K562 (cell line): ENCODE data around the gene TTYH2. TPM values are rescaled to one million over a fixed set of nuclear protein-coding genes. Genes with fewer than 3 reads are reported as not detected.
A peak's percentile ranks its signal among the peaks of the same experiment; 100 is the strongest.

Source experiments
- ATAC-seq: fragments of 200-7000 bp; cut with Tn5 transposase; 3 replicates; pipeline ENCODE4 v1.9.1; 2020; ENCODE audit warnings: moderate library complexity
- BruUV-seq: library from RNA; stranded (reverse); fragments of 400-500 nt; replicated peaks from 2 replicates; lab custom pipeline; 2021; lab: Mats Ljungman, UMichigan
- CTCF ChIA-PET: fragments of 300-600 bp; formaldehyde crosslinking; extraction: SDS; loops from one replicate; lab custom pipeline; 2021; ENCODE audit warnings: low intra/inter-chr PET ratio; lab: Yijun Ruan, JAX
- POLR2A ChIA-PET: fragments of 300-600, 350-650 bp; sonication (Branson Sonifier 250); formaldehyde crosslinking; extraction: SDS; loops from one replicate; lab custom pipeline; 2021; ENCODE audit warnings: antibody characterized with exemption, inconsistent platforms; lab: Yijun Ruan, JAX
- DNase-seq, 4 experiments: peaks; one replicate each; pipeline versions ENCODE4 v3.0.0 to v3.0.0-alpha.2; 2011 to 2018; ENCODE audit warnings: low spot score in 3 of 4, mixed read lengths in 3 of 4; ENCODE audit errors: extremely low read depth in 1 of 4
- FAIRE-seq: peaks from 2 replicates; lab custom pipeline; 2011; peaks lifted over from hg19 to GRCh38; lab: Jason Lieb, UNC
- H2AFZ ChIP-seq: 2 replicates; pipeline ENCODE4 v1.6.0; 2011; ENCODE audit warnings: low read depth, low read length, control low read depth, inconsistent platforms
- H3K27ac ChIP-seq: fragments of 200-600 bp; 3 replicates; pipeline ENCODE4 v1.8.0; 2011; ENCODE audit warnings: low read depth, mild to moderate bottlenecking, control low read depth, inconsistent platforms, low read length, moderate library complexity, mixed read lengths; ENCODE audit errors: extremely low read depth
- H3K27me3 ChIP-seq, 2 experiments: fragments of 300-600 bp in 1 of 2; 2 replicates in 1 of 2; 3 replicates in 1 of 2; pipeline versions ENCODE4 v1.6.0 to v1.8.0; 2011; ENCODE audit warnings: inconsistent platforms in 2 of 2, low read length in 2 of 2, mild to moderate bottlenecking in 1 of 2, mixed read lengths in 1 of 2, moderate library complexity in 1 of 2; ENCODE audit not compliant: control insufficient read depth in 2 of 2, insufficient read depth in 2 of 2
- H3K36me3 ChIP-seq: fragments of 300-600 bp; 3 replicates; pipeline ENCODE4 v1.8.0; 2011; ENCODE audit warnings: mild to moderate bottlenecking, low read length, inconsistent platforms; ENCODE audit not compliant: control insufficient read depth, insufficient read depth
- H3K4me1 ChIP-seq, 2 experiments: fragments of 200-600 bp in 1 of 2; replicated peaks in 1 of 2; 2 replicates in 1 of 2; 3 replicates in 1 of 2; pipeline versions ENCODE4 v1.5.1 to v1.8.0; 2011; ENCODE audit warnings: inconsistent platforms in 2 of 2, low read length in 2 of 2, mild to moderate bottlenecking in 1 of 2, mixed read lengths in 1 of 2, moderate library complexity in 1 of 2; ENCODE audit not compliant: control insufficient read depth in 2 of 2, insufficient read depth in 2 of 2
- H3K4me2 ChIP-seq: 2 replicates; pipeline ENCODE4 v1.6.1; 2011; ENCODE audit warnings: low read length, control low read depth, inconsistent platforms, mixed read lengths; ENCODE audit not compliant: insufficient read depth
- H3K4me3 ChIP-seq: fragments of 200-600 bp; sonication (generic), shearing (Covaris generic); 2 replicates; pipeline ENCODE4 v1.5.1; 2016; ENCODE audit warnings: control low read depth, inconsistent platforms
- H3K79me2 ChIP-seq: fragments of 200-600 bp; 3 replicates; pipeline ENCODE4 v1.8.0; 2011; ENCODE audit warnings: low read length, inconsistent platforms; ENCODE audit not compliant: control insufficient read depth, insufficient read depth
- H3K9ac ChIP-seq, 2 experiments: 2 replicates each; pipeline versions ENCODE4 v1.6.0 to v1.6.1; 2011; ENCODE audit warnings: low read depth in 2 of 2, low read length in 2 of 2, control low read depth in 1 of 2, inconsistent platforms in 1 of 2, mild to moderate bottlenecking in 1 of 2, mixed read lengths in 1 of 2; ENCODE audit not compliant: insufficient read depth in 1 of 2
- H3K9me1 ChIP-seq: one replicate; pipeline ENCODE4 v1.6.0; 2011; ENCODE audit warnings: inconsistent platforms, mild to moderate bottlenecking, low read length, moderate library complexity; ENCODE audit not compliant: control insufficient read depth, insufficient read depth
- H3K9me3 ChIP-seq: replicated peaks from 2 replicates; pipeline ENCODE4 v1.5.1; 2011; ENCODE audit warnings: low read depth, low read length, inconsistent platforms; ENCODE audit not compliant: control insufficient read depth, insufficient read depth
- H4K20me1 ChIP-seq: replicated peaks from 2 replicates; pipeline ENCODE4 v1.6.1; 2011; ENCODE audit warnings: low read length, inconsistent platforms, mixed read lengths; ENCODE audit not compliant: control insufficient read depth, insufficient read depth
- BHLHE40 ChIP-seq: IDR thresholded peaks from 2 replicates; pipeline ENCODE4 v1.6.1; 2011; ENCODE audit warnings: low read length, improper control_type of control experiment
- CXXC5 ChIP-seq: fragments of 250-450 bp; sonication (Bioruptor Pico); IDR thresholded peaks from 2 replicates; pipeline ENCODE4 v1.8.0; 2022; ENCODE audit warnings: inconsistent platforms, mild to moderate bottlenecking, moderate library complexity
- L3MBTL2 ChIP-seq: fragments of 450-650 bp; IDR thresholded peaks from 2 replicates; pipeline ENCODE4 v1.6.1; 2016; ENCODE audit warnings: mild to moderate bottlenecking, moderate library complexity
- NR2C2 ChIP-seq, 2 experiments: fragments of 200-800 bp in 1 of 2; sonication (Bioruptor generic) in 1 of 2; sonication (generic) in 1 of 2; formaldehyde crosslinking in 1 of 2; IDR thresholded peaks; 2 replicates each; pipeline versions ENCODE4 v1.6.1 to v1.8.0; 2016 to 2022; ENCODE audit warnings: mild to moderate bottlenecking in 1 of 2, missing compliant biosample characterization in 1 of 2, missing genetic modification characterization in 1 of 2, missing genetic modification reagents in 1 of 2
- NRF1 ChIP-seq, 2 experiments: fragments of 450-650 bp; IDR thresholded peaks in 1 of 2; conservative IDR thresholded peaks in 1 of 2; 2 replicates each; pipeline ENCODE4 v1.6.1; 2014; ENCODE audit warnings: mild to moderate bottlenecking in 2 of 2
- NUFIP1 ChIP-seq: fragments of 450-650 bp; IDR thresholded peaks from 2 replicates; pipeline ENCODE4 v1.6.1; 2018; ENCODE audit not compliant: partially characterized antibody
- POLR2G ChIP-seq: fragments of 200-400 bp; formaldehyde crosslinking; IDR thresholded peaks from 2 replicates; pipeline ENCODE4 v1.6.1; 2017; ENCODE audit warnings: low read depth, mild to moderate bottlenecking, antibody characterized with exemption, low read length, moderate library complexity
- SPI1 ChIP-seq: IDR thresholded peaks from 2 replicates; pipeline ENCODE4 v1.6.1; 2011; ENCODE audit warnings: low read depth, low read length, control low read depth, borderline replicate concordance
- TCF7L2 ChIP-seq: fragments of 150-350 bp; IDR thresholded peaks from 2 replicates; pipeline ENCODE4 v1.6.1; 2016; ENCODE audit warnings: low read depth, mild to moderate bottlenecking, low read length, moderate library complexity
- ZNF668 ChIP-seq: fragments of 250-450 bp; sonication (Bioruptor Pico); IDR thresholded peaks from 2 replicates; pipeline ENCODE4 v1.8.0; 2022; ENCODE audit warnings: mild to moderate bottlenecking, inconsistent platforms
- WGBS: fragments of 100-300 bp; shearing (Covaris generic); methylation state at CpG from one replicate; pipeline ENCODE4 v1.1.6; 2016; ENCODE audit warnings: low coverage, mixed read lengths; ENCODE audit not compliant: insufficient coverage; ENCODE audit errors: missing lambda C conversion rate; 5-methylcytosine and 5-hydroxymethylcytosine counted together
- in situ Hi-C: fragments of 300-500 bp; cut with MboI; formaldehyde crosslinking; loops from 4 replicates; pipeline ENCODE4 v1.15.0; 2018; ENCODE audit warnings: inconsistent platforms, mixed read lengths
- intact Hi-C: fragments of 100-400 bp; cut with micrococcal nuclease; formaldehyde crosslinking; loops from 2 replicates; pipeline ENCODE4 v1.14.2; 2022
- polyA plus RNA-seq, 8 experiments: library from polyadenylated mRNA; depleted of rRNA in 4 of 8; stranded (reverse) in 5 of 8; unstranded in 3 of 8; fragments of >200 nt; fragmentation: Nextera tagmentation in 2 of 8; fragmentation: Illumina TruSeq in 1 of 8; extraction: Ambion mirVana in 2 of 8; extraction: Trizol in 1 of 8; gene quantifications; 2 replicates each; pipeline versions ENCODE4 v1.2.1 to v1.2.3, GENCODE V29; 2011 to 2014; ENCODE audit warnings: inconsistent platforms in 1 of 8, missing spikeins in 1 of 8
- total RNA-seq, 7 experiments: library from RNA; depleted of rRNA in 6 of 7; stranded (reverse); fragments of >200 nt in 6 of 7; fragmentation: Illumina TruSeq in 2 of 7; extraction: Trizol in 2 of 7; gene quantifications; 2 replicates each; pipeline versions ENCODE4 v1.2.1 to v1.2.3, GENCODE V29; 2011 to 2021; ENCODE audit warnings: low replicate concordance in 1 of 7
- TF ChIP-seq, protein P1 (sequence below): sonication (generic); formaldehyde crosslinking; IDR thresholded peaks from 2 replicates; pipeline ENCODE4 v1.5.0; 2020; ENCODE audit warnings: missing genetic modification reagents
- TF ChIP-seq, protein P2 (sequence below): fragments of 450-650 bp; IDR thresholded peaks from 2 replicates; pipeline ENCODE4 v1.7.1; 2018; ENCODE audit warnings: mild to moderate bottlenecking, low read depth; ENCODE audit not compliant: partially characterized antibody

The TTYH2 gene
- total and polyA plus RNA-seq, 9 of the 15 experiments (the other 6 are each of a cell fraction or from before 2014, with no cell fraction given), result 0.03 to 2.0 (median 0.91) TPM

DNA sequence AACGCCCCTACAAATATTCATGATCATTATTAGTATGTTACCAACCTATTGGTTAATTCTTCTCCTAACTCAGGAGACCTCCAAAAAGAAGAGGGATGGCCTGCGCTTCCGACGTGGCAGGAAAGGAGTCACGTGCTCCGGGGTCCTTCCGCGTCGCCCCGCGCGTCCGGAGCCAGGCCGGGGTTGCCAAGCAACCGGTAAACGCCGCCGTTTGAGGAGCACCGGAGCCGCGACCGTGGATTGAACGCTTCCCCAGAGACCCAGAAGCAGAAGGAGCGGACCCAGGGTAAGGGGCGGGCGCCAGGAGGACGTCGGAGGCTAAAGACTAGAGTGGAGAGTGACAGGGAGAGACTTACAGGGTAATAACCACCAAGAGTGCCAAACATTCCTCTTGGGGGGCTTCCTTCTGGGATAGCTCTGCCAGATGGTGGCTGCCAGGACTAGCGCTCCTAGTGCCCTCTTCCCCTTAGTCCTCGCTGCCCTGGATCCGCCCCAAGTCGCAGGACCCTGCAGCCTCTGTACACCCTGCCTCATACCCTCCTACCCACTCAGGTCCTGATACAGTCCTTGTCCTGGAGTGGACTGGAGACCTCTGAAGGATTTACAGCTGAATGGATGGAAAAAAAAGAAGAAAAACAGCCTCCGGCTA is 60.8 kb downstream of the TTYH2 start, which contains the start of gene DNAI2 (continued):
- TF ChIP-seq, protein P1, sequence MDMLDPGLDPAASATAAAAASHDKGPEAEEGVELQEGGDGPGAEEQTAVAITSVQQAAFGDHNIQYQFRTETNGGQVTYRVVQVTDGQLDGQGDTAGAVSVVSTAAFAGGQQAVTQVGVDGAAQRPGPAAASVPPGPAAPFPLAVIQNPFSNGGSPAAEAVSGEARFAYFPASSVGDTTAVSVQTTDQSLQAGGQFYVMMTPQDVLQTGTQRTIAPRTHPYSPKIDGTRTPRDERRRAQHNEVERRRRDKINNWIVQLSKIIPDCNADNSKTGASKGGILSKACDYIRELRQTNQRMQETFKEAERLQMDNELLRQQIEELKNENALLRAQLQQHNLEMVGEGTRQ (CRISPR knock-in tag), result peak; percentile 63
- 0 out of 2 replicates have a peak, but pooled peaks have one; percentile 19 for TF ChIP-seq CXXC5 (CRISPR knock-in tag)
- TF ChIP-seq L3MBTL2, result 0 out of 2 replicates have a peak, but pooled peaks have one; percentile 2
- no peak for TF ChIP-seq ZNF668 (CRISPR knock-in tag)
- 0 out of 2 replicates have a peak, but pooled peaks have one; percentile 41 for TF ChIP-seq BHLHE40

DNA sequence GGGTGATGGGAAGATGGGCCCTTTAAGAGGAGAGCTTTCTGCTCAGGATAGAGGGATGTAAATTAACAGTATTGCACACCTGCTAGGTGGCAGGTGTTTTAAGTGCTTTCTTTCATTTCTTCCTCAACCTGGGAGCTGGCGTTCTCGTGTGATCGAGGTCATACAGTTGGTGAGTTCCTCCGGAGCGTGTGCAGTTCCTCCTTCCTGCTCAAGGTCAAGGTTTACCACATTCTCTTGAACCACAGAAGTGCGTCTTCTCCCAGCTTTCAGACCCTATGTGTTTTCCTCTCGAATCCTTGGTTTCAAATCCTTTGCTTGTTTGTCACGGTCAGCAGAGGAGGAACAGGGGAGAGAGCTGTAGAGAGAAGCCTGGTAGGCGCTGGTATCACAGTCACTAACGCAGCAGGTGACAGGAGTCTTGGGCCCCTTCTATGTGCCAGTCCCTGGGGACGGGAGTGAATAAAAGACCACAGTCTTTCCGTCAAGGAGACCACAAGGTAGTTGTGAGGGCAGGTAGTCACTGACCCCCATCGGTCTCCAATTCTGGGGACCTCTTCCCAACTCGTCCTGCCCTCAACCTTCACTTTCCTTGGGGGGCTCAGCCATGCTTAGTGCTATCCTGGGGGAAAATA is 61.5 kb downstream of the TTYH2 start:
- H3K9ac ChIP-seq, result no peak overlapping the region
- ChIA-PET POLR2A (interaction anchor here (0.6 to 1.0 kb wide), 4 partner anchors 9 to 428 kb away, joined by 3 read pairs; no protein-coding TSS in a partner anchor), CTCF (no interaction called here)
- ATAC-seq (no peak), FAIRE-seq (no peak), DNase-seq (no peak)
- WGBS, result 3% methylated on average over 14 of the region's 14 CpGs
- peaks cover 4% of the 10 kb centered on the region; the same call in 1 of the 2 replicates for H4K20me1 ChIP-seq
- H3K27me3 ChIP-seq, result peaks cover 27 to 63% of the 10 kb centered on the region in 2 experiments
- in situ Hi-C loops, result no loop called here
- peaks cover 2 to 10% of the 10 kb centered on the region in 2 experiments; a peak in 3 of 5 replicates for H3K4me1 ChIP-seq
- no peaks in the 10 kb centered on the region for H3K79me2 ChIP-seq
- BruUV-seq, result no TSS peak
- no peak overlapping the region for H2AFZ ChIP-seq
- H3K4me3 ChIP-seq, result no peak overlapping the region
- intact Hi-C loops, result no loop called here
- H3K9me1 ChIP-seq, result no peaks in the 10 kb centered on the region
- H3K36me3 ChIP-seq, result no peaks in the 10 kb centered on the region
- H3K4me2 ChIP-seq, result no peak overlapping the region
- TF ChIP-seq NR2C2 (CRISPR knock-in tag; IDR thresholded peaks at IDR 0.05) (no peak), NR2C2 (tag; IDR thresholded peaks at IDR 0.05) (0 out of 2 replicates have a peak, but pooled peaks have one; percentile 12), NUFIP1 (no peak), POLR2G (no peak), TCF7L2 (no peak), NRF1 (conservative IDR thresholded peaks at IDR 0.05 in 1 of 2, IDR thresholded peaks at IDR 0.05 in 1 of 2) (0 out of 4 replicates have a peak, but pooled peaks of 1 of the 2 experiments have one; percentile 22), SPI1 (peak; percentile 40; the same call in 1 of the 2 replicates)
- TF ChIP-seq, protein P2, sequence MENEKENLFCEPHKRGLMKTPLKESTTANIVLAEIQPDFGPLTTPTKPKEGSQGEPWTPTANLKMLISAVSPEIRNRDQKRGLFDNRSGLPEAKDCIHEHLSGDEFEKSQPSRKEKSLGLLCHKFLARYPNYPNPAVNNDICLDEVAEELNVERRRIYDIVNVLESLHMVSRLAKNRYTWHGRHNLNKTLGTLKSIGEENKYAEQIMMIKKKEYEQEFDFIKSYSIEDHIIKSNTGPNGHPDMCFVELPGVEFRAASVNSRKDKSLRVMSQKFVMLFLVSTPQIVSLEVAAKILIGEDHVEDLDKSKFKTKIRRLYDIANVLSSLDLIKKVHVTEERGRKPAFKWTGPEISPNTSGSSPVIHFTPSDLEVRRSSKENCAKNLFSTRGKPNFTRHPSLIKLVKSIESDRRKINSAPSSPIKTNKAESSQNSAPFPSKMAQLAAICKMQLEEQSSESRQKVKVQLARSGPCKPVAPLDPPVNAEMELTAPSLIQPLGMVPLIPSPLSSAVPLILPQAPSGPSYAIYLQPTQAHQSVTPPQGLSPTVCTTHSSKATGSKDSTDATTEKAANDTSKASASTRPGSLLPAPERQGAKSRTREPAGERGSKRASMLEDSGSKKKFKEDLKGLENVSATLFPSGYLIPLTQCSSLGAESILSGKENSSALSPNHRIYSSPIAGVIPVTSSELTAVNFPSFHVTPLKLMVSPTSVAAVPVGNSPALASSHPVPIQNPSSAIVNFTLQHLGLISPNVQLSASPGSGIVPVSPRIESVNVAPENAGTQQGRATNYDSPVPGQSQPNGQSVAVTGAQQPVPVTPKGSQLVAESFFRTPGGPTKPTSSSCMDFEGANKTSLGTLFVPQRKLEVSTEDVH, result no peak
- no peak overlapping the region for H3K27ac ChIP-seq
- no peaks in the 10 kb centered on the region for H3K9me3 ChIP-seq
